Cerebellar nuclear complex (tissue), 1 donor: ENCODE measurements around the gene SRMS.
A peak's percentile ranks its signal among the peaks of the same experiment; 100 is the strongest.

Source experiments
- DNase-seq, 2 experiments: peaks; one replicate each; lab custom pipeline; 2025; lab: John Stamatoyannopoulos, UW

SRMS gene

DNA sequence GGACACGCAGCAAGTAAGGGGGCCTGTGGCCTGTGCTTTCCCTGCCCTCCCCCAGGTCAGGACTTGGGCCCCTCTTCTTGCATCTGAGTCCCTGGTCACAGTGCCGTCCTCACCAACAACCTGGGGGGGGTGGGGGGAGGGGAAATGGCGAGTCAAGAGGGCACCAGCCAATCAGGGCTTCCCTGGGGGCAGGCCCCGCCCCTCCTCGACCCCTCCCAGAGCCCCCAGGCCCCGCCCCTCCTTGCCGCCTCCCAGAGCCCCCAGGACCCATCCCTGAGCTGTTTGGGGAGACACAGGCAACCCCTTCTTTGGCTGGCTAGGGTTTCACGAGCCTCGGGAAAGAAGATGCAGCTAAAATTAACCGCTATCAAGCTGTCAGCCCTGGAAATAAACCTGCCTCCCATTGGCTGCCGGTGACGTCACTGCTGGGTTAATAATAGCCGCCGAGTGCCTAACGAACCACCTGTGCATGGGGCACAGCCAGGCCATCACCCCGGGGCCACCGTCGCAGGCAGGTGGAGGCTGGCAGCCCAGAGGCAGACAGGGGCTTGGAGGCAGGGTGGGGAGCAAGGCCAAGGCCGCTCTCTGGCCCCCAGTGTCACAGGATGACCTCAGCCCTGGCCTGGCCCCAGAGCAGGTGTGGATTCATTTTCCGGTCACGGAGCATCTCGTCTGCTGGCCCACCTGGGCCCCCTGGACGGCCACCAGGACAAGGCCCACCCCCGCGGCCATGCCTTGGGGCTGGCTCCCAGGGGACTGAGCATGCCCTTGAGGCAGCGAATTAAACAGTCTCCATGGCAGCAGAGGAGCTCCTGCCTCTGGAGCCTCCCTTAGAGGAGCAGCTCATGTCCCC, 45.5 kb downstream of the SRMS start:
- DNase-seq: peak; percentile 74 to 80

DNA sequence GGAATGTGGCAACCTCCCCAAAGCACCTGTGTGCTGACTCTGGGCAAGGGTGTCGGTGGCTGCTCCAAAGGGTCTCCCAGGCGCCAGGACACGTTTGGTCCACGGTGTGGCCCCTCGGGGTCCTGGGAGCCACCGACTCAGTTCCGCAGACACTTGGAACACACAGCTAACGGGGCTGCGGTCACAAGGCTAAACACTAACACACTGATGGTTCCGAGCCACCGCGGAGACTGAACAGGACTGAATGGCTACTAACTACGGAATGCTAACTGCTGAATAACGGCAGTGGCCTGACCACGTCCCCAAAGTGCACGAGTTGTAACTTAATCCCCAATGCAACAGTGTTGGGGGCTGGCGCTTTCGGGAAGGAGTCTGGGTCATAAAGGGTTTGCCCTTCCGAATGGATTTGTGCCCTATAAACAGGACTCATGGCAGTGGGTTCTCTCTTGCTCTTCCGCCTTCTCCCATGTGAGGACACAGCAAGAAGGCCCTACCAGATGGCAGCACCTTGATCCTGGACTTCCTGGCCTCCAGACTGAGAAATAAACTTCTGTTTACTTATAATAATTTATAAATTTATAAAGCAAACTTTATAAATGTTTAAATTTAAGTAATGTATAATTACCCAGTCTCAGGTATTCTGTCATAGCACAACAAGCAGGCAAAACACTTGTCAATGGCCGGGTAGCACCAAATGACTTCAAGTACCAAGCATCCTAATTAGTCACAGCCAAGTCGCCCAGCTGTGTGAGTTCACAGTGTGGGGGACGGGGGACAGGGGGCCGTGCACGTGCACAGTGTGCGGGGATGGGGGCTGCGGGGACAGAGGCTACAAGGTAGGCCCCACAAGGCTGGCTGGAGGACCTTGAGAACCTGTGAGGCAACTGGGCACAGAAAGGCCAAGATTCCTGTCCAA, 46.4 kb downstream of the SRMS start:
- no peak for DNase-seq

DNA sequence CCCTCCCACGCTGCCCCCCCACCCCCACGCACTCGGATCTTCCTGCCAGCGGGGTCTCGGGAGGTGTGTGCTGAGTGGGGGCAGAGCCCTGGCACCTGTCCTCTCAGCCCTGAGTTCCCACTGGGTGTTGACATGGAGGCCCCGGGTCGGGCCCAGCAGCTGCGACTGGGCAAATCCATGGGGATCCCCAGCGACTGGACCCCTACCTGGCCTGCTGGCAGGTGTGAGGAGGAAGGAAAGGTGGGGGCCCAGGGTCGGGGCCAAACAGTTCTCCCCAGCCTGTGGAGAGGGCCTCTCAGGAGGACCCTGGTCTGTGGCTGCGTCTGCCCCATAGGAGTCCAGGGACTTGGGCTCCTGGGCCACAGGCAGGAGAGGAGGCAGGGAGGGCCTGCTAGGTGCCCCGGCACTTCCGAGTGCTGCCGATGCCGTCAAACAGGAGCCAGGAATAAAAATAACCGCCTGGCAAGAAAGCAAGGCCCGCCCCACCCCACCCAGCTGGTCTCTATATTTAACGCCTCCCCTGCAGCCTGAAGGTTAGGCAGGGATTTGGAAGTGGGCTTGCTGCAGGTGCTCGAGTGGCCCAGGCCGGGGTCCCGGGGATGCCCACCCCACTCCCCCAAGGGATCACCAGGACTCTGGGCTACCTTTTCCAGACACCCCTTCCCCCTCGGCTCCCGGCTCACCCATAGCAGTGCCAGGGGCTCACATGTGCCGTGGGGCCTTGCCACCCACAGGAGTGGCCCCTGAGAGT, 47.2 kb downstream of the SRMS start:
- no peak for DNase-seq

DNA sequence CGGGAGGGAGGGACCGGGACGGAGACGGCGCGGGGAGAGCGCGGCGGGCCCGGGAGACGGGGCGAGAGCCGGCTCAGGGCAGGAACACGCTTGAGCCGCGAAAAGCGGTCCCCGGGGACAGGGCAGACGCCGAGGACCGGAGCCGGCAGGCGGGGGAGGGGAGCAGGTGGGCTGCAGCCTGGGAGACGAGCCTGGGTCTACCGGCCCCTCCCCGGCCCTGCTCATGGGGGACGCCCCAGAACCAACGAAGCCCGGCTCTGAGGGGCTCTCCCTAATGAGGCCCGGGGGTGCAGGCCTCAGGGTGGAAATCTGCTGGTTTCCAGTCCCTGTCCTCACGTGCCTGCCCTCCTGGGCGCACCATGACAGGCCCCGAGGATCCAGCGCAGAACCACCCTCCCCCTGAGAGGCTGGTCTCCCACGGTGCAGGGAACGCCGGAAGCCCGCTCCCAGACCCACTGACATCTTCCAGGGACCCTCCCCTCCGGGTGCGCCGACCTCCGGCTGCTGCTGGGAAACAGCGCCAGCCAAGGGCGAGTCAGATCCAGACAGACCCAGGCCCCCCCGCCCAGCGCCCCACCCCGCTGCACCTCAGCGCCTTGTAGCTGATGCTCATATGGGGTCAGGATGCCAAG, 48.1 kb downstream of the SRMS start:
- no peak for DNase-seq

DNA sequence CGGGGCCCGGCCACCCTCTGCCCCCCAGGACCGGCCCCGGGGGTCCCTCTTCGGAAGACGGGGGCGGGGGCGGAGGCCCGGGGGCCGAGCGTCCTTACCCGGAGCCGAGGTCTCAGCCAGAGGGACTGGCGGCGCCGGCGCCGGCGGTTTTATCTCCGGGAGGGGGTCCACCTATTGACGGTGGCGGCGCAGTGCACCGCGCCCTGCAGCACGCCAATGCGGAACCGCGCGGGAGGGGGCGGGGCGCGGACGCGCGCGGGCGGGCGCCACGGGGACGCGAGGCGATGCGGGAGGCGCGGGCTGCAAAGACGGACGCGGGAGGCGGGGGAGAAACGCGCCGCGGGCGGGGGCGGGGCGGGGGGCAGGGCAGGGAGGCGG, 48.6 kb downstream of the SRMS start, which contains the start of gene EEF1A2:
EEF1A2 (minus strand) TSS at position 124 of the 378 bp plus-strand sequence. CDS start 1,320 bp downstream, outside the sequence.
- no peak for DNase-seq

DNA sequence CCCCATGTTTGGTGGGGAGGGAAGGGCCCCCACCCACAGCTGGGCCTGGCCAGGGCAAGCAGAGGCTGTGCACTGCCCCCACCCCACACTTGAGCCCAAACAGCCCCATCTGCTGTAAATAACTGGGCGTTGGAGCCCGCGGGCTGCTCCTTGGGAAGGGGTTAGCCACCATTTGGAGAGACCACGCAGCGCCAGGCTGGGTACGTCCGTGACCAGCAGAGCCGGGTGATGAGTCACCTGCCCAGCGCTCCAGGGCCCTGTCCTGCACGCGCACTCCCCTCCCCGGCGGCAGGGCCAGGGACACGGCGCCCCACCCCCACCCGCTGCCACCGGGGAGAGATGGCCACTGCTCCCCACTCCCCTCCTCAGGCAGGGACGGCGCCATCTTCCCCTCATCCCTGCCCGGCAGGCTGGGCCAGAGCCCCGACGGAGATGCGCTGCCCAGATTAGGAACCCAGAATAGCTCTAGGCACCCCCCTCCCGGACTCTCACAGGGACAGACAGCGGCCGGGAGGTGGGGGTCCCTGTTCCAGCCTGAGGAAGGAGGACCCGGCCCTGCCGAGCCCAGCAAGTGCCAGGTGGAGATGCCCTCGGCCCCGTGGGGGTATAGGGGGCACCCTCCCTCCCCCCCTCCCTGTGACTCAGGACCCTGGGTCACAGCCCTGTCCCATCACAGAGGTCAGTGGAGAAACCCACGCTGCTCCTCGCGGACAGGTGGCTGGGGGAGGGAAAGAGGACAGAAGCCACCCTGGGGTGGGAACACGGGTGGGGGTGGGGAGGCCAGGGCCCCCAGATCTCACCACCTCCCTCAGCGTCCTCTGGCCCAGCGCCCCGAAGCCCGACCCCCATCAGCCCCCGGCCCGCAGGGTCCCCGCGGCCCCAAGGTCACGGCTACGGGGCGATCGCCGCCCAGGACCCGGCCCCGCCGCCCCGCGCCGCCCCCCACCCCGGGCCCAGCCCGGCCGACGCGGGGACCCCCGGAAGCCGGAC, 49.3 kb downstream of the SRMS start:
- DNase-seq: no peak

DNA sequence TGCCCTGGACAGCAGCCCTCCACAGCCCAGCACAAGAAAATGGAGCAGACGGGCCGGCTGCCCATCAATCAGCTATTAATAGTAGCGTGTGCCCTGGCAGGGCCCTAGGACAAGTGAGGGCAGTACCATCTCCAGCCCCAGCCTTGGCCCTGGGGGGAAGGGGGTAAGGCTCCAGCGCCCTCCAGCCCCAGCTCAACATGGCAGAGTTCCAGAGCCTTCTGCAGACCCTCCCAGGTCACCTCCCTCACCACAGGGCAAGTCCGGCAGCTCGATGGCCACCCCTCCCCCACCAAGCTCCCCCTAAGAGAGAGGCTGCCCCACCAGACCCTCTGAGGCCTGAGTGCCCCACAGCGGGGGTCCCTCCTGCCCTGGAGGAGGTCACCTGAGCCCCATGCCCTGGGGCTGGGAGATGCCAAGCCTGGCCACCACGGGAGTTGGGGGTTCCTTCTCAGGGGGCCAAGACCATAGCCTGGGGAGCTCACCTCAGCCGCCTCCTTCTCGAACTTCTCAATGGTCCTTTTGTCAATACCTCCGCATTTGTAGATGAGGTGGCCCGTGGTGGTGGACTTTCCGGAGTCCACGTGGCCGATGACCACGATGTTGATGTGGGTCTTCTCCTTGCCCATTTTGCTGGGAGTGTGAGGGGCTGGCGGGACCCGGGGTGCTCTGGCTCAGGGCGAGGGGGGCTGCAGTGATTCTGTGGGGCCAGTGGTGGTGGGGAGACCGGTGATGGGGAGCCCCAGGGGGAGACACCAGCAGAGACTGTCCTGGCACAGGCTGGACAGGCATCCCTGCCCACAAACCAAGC, 50.2 kb downstream of the SRMS start:
- DNase-seq: no peak

DNA sequence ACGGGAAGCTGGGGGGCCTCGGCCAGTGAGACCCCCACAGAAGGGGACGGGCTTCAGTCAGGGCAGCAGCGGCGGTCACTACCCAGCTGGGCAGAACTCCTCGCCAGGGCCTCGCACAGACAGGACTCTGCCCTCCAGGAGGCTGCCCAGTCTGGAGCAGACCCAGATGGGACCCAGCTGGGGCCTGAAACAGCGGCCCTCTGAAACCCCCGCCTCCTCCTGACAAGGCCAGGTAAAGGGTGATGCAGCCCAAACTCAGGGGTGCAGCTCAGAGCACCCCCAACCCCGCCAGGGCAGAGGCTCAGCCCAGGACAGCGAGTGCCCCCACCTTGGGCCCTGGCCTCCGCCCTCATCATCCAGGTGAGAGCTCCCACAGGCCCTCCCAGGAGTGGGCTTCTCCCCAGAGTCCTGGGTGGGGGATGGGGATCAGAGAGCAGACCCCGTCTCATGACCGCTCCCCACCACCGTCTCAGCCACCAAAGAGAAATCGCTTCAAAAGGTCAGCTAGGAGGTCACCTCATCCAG, 50.9 kb downstream of the SRMS start:
- no peak for DNase-seq

DNA sequence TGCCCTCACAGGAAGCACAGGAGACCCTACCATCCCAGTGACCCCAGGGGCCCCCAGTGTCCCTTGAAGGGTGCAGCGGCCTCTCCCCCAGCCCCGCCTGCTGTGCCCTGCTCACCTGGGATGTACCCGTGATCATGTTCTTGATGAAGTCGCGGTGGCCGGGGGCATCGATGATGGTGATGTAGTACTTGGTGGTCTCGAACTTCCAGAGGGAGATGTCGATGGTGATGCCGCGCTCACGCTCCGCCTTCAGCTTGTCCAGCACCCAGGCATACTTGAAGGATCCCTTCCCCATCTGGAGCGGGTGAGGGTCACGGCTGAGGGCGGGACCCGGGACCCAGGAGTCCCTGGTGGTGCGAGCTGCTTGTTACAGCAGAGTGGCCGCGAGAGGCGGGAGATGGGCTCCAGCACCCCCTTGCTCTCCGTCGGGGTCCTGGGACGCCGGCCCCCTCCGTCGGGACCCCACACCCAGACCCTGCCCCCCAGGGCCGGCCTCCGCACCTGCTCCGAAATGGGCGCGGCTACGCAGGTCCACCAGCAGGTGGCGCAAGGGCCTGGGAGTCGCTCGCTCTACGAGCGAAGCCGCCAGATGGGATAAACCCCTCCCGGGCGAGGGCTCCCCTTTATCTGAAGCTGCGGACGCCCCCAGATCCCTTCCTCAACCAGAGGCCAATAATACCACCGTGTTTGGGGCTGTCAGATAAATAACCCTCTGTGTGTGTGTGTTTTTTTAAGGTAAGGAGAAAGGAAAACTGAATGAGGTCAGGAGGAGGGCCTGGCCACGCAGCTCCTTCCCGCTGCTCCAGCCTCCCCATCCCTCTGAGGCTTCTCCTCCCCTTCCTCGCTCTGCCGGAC, 51.6 kb downstream of the SRMS start:
- DNase-seq: no peak

DNA sequence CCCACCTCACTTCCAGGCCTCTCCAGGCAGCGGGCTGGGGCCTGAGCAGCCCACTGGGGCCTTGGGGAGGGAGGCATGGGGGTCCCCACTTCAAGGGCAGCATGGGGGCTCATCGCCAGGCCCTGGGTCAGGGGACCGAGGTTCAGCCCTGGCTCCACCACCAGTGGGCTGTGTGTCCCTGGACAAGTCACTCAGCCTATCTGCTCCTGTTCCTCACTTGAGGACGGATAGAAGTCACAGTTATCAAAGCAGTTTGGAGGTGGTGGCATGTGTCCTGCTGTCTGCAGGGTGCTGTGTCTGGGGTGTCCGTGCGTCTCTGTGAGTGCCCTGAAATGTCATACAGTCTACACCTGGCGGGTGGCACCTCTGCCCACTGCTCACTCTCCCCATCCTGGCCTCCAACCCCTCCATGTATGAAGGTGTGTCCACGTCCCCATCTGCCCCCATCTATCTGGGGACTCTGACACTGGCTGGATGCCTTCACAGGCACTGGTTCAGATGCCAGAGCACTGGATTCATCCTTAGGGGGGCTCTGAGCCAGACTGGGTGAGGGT, 52.3 kb downstream of the SRMS start:
- no peak for DNase-seq

DNA sequence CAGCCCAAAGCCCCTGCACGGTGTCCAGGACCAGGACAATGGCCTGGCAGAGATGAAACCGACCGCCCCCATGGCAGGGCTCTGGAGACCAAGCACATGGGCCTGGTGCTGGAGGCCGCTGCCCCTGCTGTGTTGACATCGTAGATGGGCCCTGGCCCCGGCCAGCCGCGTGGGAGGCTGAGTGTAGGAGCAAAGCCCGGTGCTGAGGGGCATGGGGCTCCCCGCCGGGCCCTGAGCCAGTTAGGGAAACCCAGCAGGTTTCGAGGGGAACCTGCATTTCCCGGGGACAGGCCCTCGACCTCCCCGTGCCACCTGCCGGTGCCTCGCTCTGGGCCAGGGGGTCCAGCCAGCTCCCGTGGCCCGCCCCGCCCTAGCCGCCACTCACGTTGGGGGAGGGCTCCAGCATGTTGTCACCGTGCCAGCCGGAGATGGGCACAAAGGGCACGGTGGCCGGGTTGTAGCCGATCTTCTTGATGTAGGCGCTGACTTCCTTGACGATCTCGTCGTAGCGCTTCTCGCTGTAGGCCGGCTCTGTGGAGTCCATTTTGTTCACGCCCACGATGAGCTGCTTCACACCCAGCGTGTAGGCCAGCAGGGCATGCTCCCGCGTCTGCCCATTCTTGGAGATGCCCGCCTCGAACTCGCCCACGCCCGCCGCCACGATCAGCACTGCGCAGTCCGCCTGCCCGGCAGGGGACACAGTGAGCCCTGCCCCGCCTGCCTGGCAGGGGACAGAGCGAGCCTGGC, 53.0 kb downstream of the SRMS start:
- no peak for DNase-seq

DNA sequence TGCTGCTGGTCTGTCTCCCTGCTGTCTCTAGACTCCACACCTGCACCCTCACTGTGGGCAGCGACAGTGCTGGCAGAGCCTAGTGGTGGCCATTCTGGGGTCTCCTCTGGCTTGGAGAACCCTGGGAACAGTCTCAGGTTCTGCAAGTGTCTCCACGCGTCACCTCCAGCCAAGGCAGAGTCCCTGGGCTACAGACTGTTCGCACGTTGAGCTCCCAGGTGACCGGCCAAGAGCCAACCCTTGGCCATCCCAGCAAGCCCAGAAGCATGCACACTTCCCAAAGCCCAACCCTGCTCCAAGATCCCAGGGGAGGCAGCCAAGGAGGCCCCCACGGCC, 53.5 kb downstream of the SRMS start:
- no peak for DNase-seq

DNA sequence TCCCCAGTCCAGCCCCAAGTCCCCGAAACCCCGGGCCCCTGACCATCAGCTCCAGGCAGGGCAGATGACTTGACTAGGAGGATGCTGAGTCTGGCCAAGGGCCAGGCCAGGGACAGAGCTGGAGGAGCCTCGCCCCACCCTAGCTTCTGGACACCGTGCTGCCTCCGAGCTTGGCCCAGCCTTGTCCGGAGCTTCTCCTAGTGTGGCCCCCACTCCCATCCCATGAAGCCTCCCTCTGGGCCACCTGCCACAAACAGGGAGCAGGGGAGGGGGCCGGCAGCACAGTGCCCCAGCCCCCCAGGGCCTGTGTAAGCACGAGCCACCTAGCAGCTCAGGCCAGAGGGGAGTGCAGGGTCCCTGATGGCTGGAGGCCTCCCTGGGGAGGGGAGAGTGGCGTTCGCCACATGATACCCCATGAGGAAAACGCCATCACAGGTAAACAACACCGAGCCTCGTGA, 54.0 kb downstream of the SRMS start:
- no peak for DNase-seq

DNA sequence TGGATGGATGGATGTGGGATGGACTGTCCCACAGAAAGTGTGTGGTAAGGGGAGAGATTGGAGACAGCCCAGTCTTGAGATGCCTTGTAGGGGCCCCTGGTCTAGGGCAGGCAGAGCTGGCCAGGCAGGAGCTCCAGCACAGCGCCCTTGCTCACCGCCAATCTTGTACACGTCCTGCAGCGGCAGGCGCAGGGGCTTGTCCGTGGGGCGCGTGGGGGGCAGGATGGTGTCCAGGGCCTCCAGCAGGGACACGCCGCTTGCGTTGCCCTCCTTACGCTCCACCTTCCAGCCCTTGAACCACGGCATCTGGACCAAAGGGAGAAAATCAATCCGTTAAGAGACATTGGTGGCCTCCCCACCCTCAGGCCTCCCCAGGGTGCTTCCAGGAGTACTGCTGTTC, 54.6 kb downstream of the SRMS start:
- no peak for DNase-seq

DNA sequence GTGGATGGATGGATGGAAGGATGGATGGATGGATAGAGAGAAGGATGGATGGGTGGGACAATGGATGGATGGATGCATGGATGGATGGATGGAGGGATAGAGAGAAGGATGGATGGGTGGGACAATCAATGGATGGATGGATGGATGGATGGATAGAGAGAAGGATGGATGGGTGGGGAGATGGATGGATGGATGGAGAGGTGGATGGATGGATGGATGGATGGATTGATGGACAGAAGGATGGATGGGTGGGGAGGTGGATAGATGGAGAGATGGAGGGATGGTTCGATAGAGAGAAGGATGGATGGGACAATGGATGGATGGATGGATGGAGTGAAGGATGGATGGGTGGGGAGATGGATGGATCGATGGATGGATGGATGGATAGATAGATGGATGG, 55.0 kb downstream of the SRMS start:
- DNase-seq: no peak

DNA sequence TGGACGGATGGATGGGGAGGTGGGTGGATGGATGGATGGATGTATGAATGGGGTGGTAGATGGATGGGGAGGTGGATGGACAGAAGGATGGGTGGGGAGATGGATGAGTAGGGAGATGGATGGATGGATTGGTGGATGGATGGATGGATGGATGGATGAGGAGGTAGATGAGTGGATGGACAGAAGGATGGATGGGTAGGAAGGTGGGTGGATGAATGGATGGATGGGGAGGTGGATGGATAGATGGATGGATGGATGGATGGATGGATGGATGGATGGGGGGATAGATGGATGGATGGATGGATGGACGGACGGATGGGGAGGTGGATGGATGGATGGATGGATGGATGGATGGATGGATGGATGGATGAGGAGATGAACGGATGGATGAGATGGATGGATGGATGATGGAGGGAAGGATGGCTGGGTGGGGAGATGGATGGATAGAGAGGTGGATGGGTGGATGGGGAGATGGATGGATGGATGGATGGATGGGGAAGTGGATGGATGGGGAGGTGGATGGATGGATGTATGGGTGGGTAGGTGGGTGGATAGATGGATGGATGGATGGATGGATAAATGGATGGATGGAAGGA, 55.8 kb downstream of the SRMS start:
- DNase-seq: no peak

DNA sequence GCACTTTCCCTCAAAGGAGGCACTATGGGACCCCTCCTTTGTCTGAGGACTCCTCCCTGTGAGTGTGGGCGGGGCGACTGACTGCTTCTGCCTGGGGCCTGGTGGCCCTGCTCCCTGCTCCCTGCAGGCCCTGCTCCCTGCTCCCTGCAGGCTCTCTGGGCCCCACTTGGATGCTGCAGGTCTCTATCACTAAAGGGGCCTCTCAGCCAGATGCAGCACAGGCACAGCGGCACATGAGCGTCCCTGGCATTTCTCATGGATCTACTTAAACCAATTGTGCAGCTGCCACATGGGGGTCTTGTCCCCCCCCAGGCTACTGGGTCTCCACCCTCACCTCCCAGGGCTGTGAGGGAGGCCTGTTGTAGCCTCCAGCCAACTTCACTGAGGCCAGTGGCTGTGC, 56.5 kb downstream of the SRMS start:
- DNase-seq: no peak
